GM23338 (cell line): ENCODE results near the gene C10orf105. TPM values are rescaled to one million over a fixed set of nuclear protein-coding genes. Genes with fewer than 3 reads are reported as not detected.

Source experiments
- CREB1 ChIP-seq: fragments of 250-450 bp; sonication (Bioruptor Pico); IDR thresholded peaks from 2 replicates; pipeline ENCODE4 v1.5.0; 2020; ENCODE audit warnings: low read depth, mild to moderate bottlenecking, moderate library complexity
- EZH2 ChIP-seq: fragments of 200-600 bp; sonication (generic); IDR thresholded peaks from one replicate; pipeline ENCODE4 v1.8.0; 2017; ENCODE audit warnings: antibody characterized with exemption, mild to moderate bottlenecking, low read depth; ENCODE audit not compliant: unreplicated experiment
- EZH2phosphoT487 ChIP-seq: fragments of 200-600 bp; sonication (generic); IDR thresholded peaks from one replicate; pipeline ENCODE4 v1.8.1; 2018; ENCODE audit warnings: antibody characterized with exemption; ENCODE audit not compliant: unreplicated experiment
- JUNB ChIP-seq: IDR thresholded peaks from one replicate; pipeline ENCODE4 v1.6.1; 2016; ENCODE audit warnings: antibody characterized with exemption; ENCODE audit not compliant: unreplicated experiment
- NANOG ChIP-seq: IDR thresholded peaks from 2 replicates; pipeline ENCODE4 v1.6.1; 2016; ENCODE audit warnings: antibody characterized with exemption, borderline replicate concordance
- POLR2AphosphoS5 ChIP-seq: IDR thresholded peaks from 2 replicates; pipeline ENCODE4 v1.6.1; 2016; ENCODE audit warnings: antibody characterized with exemption, low read depth
- REST ChIP-seq: IDR thresholded peaks from one replicate; pipeline ENCODE4 v1.6.1; 2018; ENCODE audit warnings: antibody characterized with exemption; ENCODE audit not compliant: unreplicated experiment
- STAT1 ChIP-seq: IDR thresholded peaks from one replicate; pipeline ENCODE4 v1.6.1; 2016; ENCODE audit warnings: antibody characterized with exemption; ENCODE audit not compliant: unreplicated experiment
- ZNF114 ChIP-seq: fragments of 250-450 bp; sonication (Bioruptor Pico); IDR thresholded peaks from 2 replicates; pipeline ENCODE4 v1.5.0; 2020; ENCODE audit warnings: mild to moderate bottlenecking, moderate library complexity
- ZNF331 ChIP-seq: fragments of 250-450 bp; sonication (Bioruptor Pico); IDR thresholded peaks from 2 replicates; pipeline ENCODE4 v1.5.0; 2020; ENCODE audit warnings: low read depth, mild to moderate bottlenecking, moderate library complexity
- polyA plus RNA-seq: library from polyadenylated mRNA; unstranded; fragments of >200 nt; fragmentation: Nextera tagmentation; extraction: Ambion mirVana; gene quantifications from 2 replicates; pipeline ENCODE4 v1.2.1, GENCODE V29; 2016
- total RNA-seq: library from RNA; depleted of rRNA; stranded (reverse); fragments of >200 nt; shearing (Covaris generic); gene quantifications from 2 replicates; pipeline ENCODE4 v1.2.3, GENCODE V29; 2014
- TF ChIP-seq, protein P1 (sequence below): fragments of 250-450 bp; sonication (Bioruptor Pico); IDR thresholded peaks from 2 replicates; pipeline ENCODE4 v1.5.0; 2020; ENCODE audit warnings: mild to moderate bottlenecking, moderate library complexity
- TF ChIP-seq, protein P2 (sequence below): IDR thresholded peaks from 2 replicates; pipeline ENCODE4 v1.6.1; 2016; ENCODE audit warnings: antibody characterized with exemption

Gene C10orf105
- total and polyA plus RNA-seq, 2 experiments from 2014 or later = 0.15 to 0.17 TPM

DNA sequence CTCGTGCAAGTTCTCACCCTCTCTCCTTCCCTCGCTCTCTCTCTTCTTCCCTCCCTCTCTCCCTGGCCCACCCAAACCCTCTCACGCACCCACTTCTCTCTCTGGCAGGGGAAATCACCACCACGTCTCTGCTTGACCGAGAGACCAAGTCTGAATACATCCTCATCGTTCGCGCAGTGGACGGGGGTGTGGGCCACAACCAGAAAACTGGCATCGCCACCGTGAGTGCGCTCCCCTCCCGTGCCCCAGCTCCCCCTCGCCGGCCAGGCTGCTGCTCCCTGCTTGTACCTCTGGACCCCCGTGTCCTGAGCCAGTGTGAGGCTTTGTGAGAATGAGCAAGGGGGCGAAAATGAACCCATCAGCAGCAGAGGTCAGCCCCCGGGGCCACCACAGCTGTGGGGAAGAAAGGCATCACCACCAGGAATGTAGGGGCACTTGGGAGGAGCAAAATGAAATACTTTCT, 25.5 kb downstream of the C10orf105 start (continued):
- TF ChIP-seq, protein P1, sequence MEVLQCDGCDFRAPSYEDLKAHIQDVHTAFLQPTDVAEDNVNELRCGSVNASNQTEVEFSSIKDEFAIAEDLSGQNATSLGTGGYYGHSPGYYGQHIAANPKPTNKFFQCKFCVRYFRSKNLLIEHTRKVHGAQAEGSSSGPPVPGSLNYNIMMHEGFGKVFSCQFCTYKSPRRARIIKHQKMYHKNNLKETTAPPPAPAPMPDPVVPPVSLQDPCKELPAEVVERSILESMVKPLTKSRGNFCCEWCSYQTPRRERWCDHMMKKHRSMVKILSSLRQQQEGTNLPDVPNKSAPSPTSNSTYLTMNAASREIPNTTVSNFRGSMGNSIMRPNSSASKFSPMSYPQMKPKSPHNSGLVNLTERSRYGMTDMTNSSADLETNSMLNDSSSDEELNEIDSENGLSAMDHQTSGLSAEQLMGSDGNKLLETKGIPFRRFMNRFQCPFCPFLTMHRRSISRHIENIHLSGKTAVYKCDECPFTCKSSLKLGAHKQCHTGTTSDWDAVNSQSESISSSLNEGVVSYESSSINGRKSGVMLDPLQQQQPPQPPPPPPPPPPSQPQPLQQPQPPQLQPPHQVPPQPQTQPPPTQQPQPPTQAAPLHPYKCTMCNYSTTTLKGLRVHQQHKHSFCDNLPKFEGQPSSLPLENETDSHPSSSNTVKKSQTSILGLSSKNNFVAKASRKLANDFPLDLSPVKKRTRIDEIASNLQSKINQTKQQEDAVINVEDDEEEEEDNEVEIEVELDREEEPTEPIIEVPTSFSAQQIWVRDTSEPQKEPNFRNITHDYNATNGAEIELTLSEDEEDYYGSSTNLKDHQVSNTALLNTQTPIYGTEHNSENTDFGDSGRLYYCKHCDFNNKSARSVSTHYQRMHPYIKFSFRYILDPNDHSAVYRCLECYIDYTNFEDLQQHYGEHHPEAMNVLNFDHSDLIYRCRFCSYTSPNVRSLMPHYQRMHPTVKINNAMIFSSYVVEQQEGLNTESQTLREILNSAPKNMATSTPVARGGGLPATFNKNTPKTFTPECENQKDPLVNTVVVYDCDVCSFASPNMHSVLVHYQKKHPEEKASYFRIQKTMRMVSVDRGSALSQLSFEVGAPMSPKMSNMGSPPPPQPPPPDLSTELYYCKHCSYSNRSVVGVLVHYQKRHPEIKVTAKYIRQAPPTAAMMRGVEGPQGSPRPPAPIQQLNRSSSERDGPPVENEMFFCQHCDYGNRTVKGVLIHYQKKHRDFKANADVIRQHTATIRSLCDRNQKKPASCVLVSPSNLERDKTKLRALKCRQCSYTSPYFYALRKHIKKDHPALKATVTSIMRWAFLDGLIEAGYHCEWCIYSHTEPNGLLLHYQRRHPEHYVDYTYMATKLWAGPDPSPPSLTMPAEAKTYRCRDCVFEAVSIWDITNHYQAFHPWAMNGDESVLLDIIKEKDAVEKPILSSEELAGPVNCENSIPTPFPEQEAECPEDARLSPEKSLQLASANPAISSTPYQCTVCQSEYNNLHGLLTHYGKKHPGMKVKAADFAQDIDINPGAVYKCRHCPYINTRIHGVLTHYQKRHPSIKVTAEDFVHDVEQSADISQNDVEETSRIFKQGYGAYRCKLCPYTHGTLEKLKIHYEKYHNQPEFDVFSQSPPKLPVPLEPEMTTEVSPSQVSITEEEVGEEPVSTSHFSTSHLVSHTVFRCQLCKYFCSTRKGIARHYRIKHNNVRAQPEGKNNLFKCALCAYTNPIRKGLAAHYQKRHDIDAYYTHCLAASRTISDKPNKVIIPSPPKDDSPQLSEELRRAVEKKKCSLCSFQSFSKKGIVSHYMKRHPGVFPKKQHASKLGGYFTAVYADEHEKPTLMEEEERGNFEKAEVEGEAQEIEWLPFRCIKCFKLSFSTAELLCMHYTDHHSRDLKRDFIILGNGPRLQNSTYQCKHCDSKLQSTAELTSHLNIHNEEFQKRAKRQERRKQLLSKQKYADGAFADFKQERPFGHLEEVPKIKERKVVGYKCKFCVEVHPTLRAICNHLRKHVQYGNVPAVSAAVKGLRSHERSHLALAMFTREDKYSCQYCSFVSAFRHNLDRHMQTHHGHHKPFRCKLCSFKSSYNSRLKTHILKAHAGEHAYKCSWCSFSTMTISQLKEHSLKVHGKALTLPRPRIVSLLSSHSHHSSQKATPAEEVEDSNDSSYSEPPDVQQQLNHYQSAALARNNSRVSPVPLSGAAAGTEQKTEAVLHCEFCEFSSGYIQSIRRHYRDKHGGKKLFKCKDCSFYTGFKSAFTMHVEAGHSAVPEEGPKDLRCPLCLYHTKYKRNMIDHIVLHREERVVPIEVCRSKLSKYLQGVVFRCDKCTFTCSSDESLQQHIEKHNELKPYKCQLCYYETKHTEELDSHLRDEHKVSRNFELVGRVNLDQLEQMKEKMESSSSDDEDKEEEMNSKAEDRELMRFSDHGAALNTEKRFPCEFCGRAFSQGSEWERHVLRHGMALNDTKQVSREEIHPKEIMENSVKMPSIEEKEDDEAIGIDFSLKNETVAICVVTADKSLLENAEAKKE (CRISPR knock-in tag) = no peak
- TF ChIP-seq ZNF114 (no peak), STAT1 (no peak), EZH2 (no peak), JUNB (no peak), NANOG (no peak), REST (no peak), POLR2AphosphoS5 (no peak), EZH2phosphoT487 (no peak), CREB1 (CRISPR knock-in tag) (no peak), ZNF331 (CRISPR knock-in tag) (no peak)
- TF ChIP-seq, protein P2, sequence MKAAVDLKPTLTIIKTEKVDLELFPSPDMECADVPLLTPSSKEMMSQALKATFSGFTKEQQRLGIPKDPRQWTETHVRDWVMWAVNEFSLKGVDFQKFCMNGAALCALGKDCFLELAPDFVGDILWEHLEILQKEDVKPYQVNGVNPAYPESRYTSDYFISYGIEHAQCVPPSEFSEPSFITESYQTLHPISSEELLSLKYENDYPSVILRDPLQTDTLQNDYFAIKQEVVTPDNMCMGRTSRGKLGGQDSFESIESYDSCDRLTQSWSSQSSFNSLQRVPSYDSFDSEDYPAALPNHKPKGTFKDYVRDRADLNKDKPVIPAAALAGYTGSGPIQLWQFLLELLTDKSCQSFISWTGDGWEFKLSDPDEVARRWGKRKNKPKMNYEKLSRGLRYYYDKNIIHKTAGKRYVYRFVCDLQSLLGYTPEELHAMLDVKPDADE = no peak
